Esophagus muscularis mucosa (tissue), 4 donors: Measurements from ENCODE around the gene AKIP1. TPM values are rescaled to one million over a fixed set of nuclear protein-coding genes. Genes with fewer than 3 reads are reported as not detected.

Experiments used
- DNase-seq: peaks from one replicate; pipeline ENCODE4 v3.0.0-alpha.2; 2017; ENCODE audit errors: extremely low spot score
- H3K27ac ChIP-seq, 4 donors: fragments of 200-600 bp; sonication (generic); replicated peaks in 1 of 4; 1 replicate in 3 of 4; 2 replicates in 1 of 4; pipeline ENCODE4 v1.5.1; 2016 to 2019; ENCODE audit warnings: mild to moderate bottlenecking in 1 of 4
- H3K27me3 ChIP-seq, 4 donors: fragments of 200-600 bp; sonication (generic); one replicate each; pipeline versions ENCODE4 v1.5.1 to v1.6.0; 2016 to 2019
- H3K36me3 ChIP-seq, 4 donors: fragments of 200-600 bp; sonication (generic); one replicate each; pipeline ENCODE4 v1.5.1; 2016 to 2019
- H3K4me1 ChIP-seq, 4 donors: fragments of 200-600 bp; sonication (generic); one replicate each; pipeline ENCODE4 v1.5.1; 2016 to 2019
- H3K4me3 ChIP-seq, 4 donors: fragments of 200-600 bp; sonication (generic); 1 replicate in 2 of 4; 2 replicates in 2 of 4; pipeline ENCODE4 v1.5.1; 2016 to 2019; ENCODE audit warnings: mild to moderate bottlenecking in 4 of 4, moderate library complexity in 1 of 4
- H3K9me3 ChIP-seq, 4 donors: fragments of 200-600 bp; sonication (generic); 1 replicate in 3 of 4; 2 replicates in 1 of 4; pipeline ENCODE4 v1.5.1; 2016 to 2019
- EP300 ChIP-seq: sonication (generic); formaldehyde crosslinking; IDR thresholded peaks from one replicate; pipeline ENCODE4 v1.6.1; 2017; ENCODE audit warnings: antibody characterized with exemption
- POLR2A ChIP-seq: fragments of 450-650 bp; IDR thresholded peaks from one replicate; pipeline ENCODE4 v1.6.1; 2017; ENCODE audit warnings: antibody characterized with exemption, moderate library complexity, mild to moderate bottlenecking, low read depth
- POLR2AphosphoS5 ChIP-seq, 2 donors: sonication (generic); formaldehyde crosslinking; IDR thresholded peaks; one replicate each; pipeline ENCODE4 v1.6.1; 2017; ENCODE audit warnings: antibody characterized with exemption in 2 of 2
- WGBS: methylation state at CpG from one replicate; pipeline ENCODE4 v1.1.5; 2018; 5-methylcytosine and 5-hydroxymethylcytosine counted together
- intact Hi-C: fragments of 100-400 bp; cut with DNase I; formaldehyde crosslinking; loops from one replicate; pipeline ENCODE4 v1.15.1; 2023
- total RNA-seq, 4 donors: library from RNA; depleted of rRNA; stranded (reverse); fragments of >200 nt; gene quantifications; one replicate each; pipeline versions ENCODE4 v1.1.0 to v1.2.1, GENCODE V29; 2016
- TF ChIP-seq, protein P1 (sequence below), 3 experiments: fragments of 200-600 bp in 2 of 3; fragments of 450-650 bp in 1 of 3; sonication (generic) in 2 of 3; IDR thresholded peaks; one replicate each; pipeline ENCODE4 v1.5.1; 2017 to 2019; ENCODE audit warnings: antibody characterized with exemption in 3 of 3, mild to moderate bottlenecking in 2 of 3, moderate library complexity in 1 of 3

AKIP1 gene
- total RNA-seq, 4 donors from 2014 or later = 30.5 to 56.4 (median 41.7) TPM

DNA sequence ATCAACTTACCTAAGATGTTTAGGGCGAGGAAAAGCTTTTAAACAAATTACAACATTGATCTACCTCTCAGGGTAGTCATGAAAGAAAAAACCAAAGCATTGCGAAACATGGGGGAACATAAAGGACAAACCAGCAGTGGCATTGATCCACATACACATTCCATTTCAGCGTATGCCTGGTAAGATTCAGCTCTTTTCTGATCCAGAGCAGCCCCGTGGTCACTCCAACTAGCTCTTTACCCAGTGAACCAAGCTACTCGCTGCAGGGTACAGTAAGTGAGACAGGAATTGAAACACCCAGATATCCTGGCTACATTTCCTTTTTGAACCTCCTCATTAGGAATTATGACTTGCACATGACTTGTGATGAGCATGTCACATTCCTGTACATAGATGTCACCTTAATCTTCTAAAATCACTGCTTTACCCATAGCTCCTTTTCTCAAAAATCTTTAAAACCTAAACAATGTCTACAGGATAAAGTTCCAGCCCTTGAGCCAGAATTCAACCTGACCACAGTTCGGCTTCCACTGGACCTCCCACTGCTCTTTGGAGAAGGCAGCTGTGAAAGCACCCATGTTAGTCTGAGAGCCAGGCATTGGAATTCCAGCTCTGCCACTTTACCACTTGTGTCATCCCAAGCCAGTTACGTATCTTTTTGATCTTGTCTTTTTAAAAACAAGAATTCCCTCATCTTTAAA lies 42.9 kb upstream of the AKIP1 start:
- peak overlapping the region in 3 of 4 donors; percentile 8 to 95 (median 25) for H3K27ac ChIP-seq
- H3K27me3 ChIP-seq = no peaks in the 10 kb centered on the region
- 77% methylated on average over 7 of the region's 7 CpGs for WGBS
- DNase-seq = no peak
- TF ChIP-seq EP300 = no peak
- TF ChIP-seq POLR2A = no peak
- TF ChIP-seq, protein P1, sequence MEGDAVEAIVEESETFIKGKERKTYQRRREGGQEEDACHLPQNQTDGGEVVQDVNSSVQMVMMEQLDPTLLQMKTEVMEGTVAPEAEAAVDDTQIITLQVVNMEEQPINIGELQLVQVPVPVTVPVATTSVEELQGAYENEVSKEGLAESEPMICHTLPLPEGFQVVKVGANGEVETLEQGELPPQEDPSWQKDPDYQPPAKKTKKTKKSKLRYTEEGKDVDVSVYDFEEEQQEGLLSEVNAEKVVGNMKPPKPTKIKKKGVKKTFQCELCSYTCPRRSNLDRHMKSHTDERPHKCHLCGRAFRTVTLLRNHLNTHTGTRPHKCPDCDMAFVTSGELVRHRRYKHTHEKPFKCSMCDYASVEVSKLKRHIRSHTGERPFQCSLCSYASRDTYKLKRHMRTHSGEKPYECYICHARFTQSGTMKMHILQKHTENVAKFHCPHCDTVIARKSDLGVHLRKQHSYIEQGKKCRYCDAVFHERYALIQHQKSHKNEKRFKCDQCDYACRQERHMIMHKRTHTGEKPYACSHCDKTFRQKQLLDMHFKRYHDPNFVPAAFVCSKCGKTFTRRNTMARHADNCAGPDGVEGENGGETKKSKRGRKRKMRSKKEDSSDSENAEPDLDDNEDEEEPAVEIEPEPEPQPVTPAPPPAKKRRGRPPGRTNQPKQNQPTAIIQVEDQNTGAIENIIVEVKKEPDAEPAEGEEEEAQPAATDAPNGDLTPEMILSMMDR (IDR thresholded peaks at IDR 0.05) = no peak
- no peak for TF ChIP-seq POLR2AphosphoS5 (IDR thresholded peaks at IDR 0.05)
- H3K4me1 ChIP-seq = peaks cover 16 to 83% (median 58%) of the 10 kb centered on the region in 4 donors
- no peak overlapping the region for H3K4me3 ChIP-seq
- H3K36me3 ChIP-seq = no peaks in the 10 kb centered on the region
- H3K9me3 ChIP-seq = no peaks in the 10 kb centered on the region
- intact Hi-C loops = no loop called here

GRCh38 chr11:8870411-8871170 lies 40.4 kb upstream of the AKIP1 start:
- peak overlapping the region; percentile 89 to 96 (median 92) for H3K27ac ChIP-seq
- WGBS = 0% methylated on average over 9 of the region's 81 CpGs
- H3K4me1 ChIP-seq = peaks cover 13 to 80% (median 64%) of the 10 kb centered on the region in 4 donors
- H3K27me3 ChIP-seq = no peaks in the 10 kb centered on the region
- TF ChIP-seq EP300 (no peak), POLR2AphosphoS5 (IDR thresholded peaks at IDR 0.05) (peak; percentile 35 to 67), POLR2A (no peak)
- TF ChIP-seq, protein P1 (IDR thresholded peaks at IDR 0.05) = no peak
- H3K4me3 ChIP-seq = peak overlapping the region; percentile 84 to 98 (median 92)
- no peaks in the 10 kb centered on the region for H3K36me3 ChIP-seq
- intact Hi-C loops = loop anchor here (5.0 kb wide), 3 partner anchors 37 to 188 kb away; partner anchors contain the start of genes RPL27A and TRIM66
- H3K9me3 ChIP-seq = no peaks in the 10 kb centered on the region
- no peak for DNase-seq

- intact Hi-C loops = loop anchor here (5.0 kb wide), 3 partner anchors 36 to 189 kb away; partner anchors contain the start of genes RPL27A and TRIM66
- peak; percentile 70 to 84 for TF ChIP-seq POLR2AphosphoS5 (IDR thresholded peaks at IDR 0.05)
- TF ChIP-seq EP300 = no peak
- Histone ChIP-seq H3K9me3 (no peaks in the 10 kb centered on the region), H3K36me3 (no peaks in the 10 kb centered on the region), H3K27ac (peak overlapping the region; percentile 89 to 96 (median 92)), H3K4me3 (peak overlapping the region; percentile 84 to 98 (median 92)), H3K4me1 (peaks cover 13 to 76% (median 64%) of the 10 kb centered on the region in 4 donors), H3K27me3 (no peaks in the 10 kb centered on the region)
- 2% methylated on average over 12 of the region's 27 CpGs for WGBS
- no peak for DNase-seq
Measured at GRCh38 chr11:8871171-8871775, 39.7 kb upstream of the AKIP1 start.

DNA sequence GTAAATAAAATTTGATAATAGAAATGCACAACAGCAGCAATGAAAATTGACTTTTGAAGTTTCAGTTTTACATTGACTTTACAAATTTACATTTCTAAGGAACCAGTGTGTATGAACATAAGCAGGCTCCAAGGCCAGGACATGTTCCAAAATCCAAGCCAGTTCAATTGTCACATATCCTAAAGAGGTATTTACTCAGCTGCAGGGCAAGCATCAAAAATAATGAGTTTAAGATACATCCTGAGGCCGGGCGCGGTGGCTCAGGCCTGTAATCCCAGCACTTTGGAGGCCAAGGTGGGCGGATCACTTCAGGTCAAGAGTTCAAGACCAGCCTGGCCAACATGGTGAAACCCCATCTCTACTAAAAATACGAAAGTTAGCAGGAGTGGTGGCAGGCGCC lies 39.0 kb upstream of the AKIP1 start:
- intact Hi-C loops = loop anchor here (5.0 kb wide), 3 partner anchors 35 to 190 kb away; partner anchors contain the start of genes RPL27A and TRIM66
- 52% methylated on average over 6 of the region's 6 CpGs for WGBS

More for the DNA sequence above, 39.0 kb upstream of the AKIP1 start:
- Histone ChIP-seq H3K27ac (peak overlapping the region; percentile 89 to 96 (median 92)), H3K9me3 (no peaks in the 10 kb centered on the region), H3K4me1 (peaks cover 9 to 69% (median 60%) of the 10 kb centered on the region in 4 donors), H3K36me3 (no peaks in the 10 kb centered on the region), H3K4me3 (peak overlapping the region in 3 of 4 donors; percentile 19 to 98 (median 84)), H3K27me3 (no peaks in the 10 kb centered on the region)
- TF ChIP-seq POLR2A (no peak), POLR2AphosphoS5 (IDR thresholded peaks at IDR 0.05) (no peak), EP300 (no peak)
- TF ChIP-seq, protein P1 (IDR thresholded peaks at IDR 0.05) = no peak
- no peak for DNase-seq
